Measurements from ENCODE around the gene PSMD3.

The PSMD3 gene

GRCh38 chr17:39960524-39961041 is 20.0 kb upstream of the PSMD3 start:
- DNase-seq (ENCODE audit: low read depth): no peak

GRCh38 chr17:39962642-39963220 is 17.9 kb upstream of the PSMD3 start, which contains the start of gene GSDMA:
GSDMA (plus strand) TSS chr17:39963004; CDS start chr17:39965688, 2,684 bp downstream.
- DNase-seq (ENCODE audit: low read depth): no peak

GRCh38 chr17:39963829-39964228 is 16.8 kb upstream of the PSMD3 start:
- no peak for DNase-seq (ENCODE audit: low read depth)

GRCh38 chr17:39965017-39965699 is 15.4 kb upstream of the PSMD3 start:
- no peak for DNase-seq (ENCODE audit: low read depth)

GRCh38 chr17:39966771-39967170 is 13.8 kb upstream of the PSMD3 start:
- DNase-seq (ENCODE audit: low read depth): no peak

GRCh38 chr17:39968761-39969160 is 11.8 kb upstream of the PSMD3 start:
- no peak for DNase-seq (ENCODE audit: low read depth)

- DNase-seq (ENCODE audit: low read depth): no peak
Observed at GRCh38 chr17:39969375-39969774, 11.2 kb upstream of the PSMD3 start.

GRCh38 chr17:39970157-39970692 is 10.4 kb upstream of the PSMD3 start:
- no peak for DNase-seq (ENCODE audit: low read depth)

GRCh38 chr17:39971076-39971603 is 9.5 kb upstream of the PSMD3 start:
- no peak for DNase-seq (ENCODE audit: low read depth)

- DNase-seq (ENCODE audit: low read depth): no peak
Observed at GRCh38 chr17:39972271-39972670, 8.3 kb upstream of the PSMD3 start.

- DNase-seq (ENCODE audit: low read depth): peak; percentile 74
Observed at GRCh38 chr17:39973496-39973895, 7.1 kb upstream of the PSMD3 start.

- no peak for DNase-seq (ENCODE audit: low read depth)
Observed at GRCh38 chr17:39974433-39974832, 6.2 kb upstream of the PSMD3 start.

- no peak for DNase-seq (ENCODE audit: low read depth)
Observed at GRCh38 chr17:39975801-39976200, 4.8 kb upstream of the PSMD3 start.

GRCh38 chr17:39979016-39979670 is 1.5 kb upstream of the PSMD3 start:
- DNase-seq (ENCODE audit: low read depth): peak; percentile 88

GRCh38 chr17:39979893-39980350 is 685 bp upstream of the PSMD3 start:
- DNase-seq (ENCODE audit: low read depth): peak; percentile 10

- DNase-seq (ENCODE audit: low read depth): no peak
Observed at GRCh38 chr17:39981207-39981741, 667 bp downstream of the PSMD3 start.

GRCh38 chr17:39981766-39982375 is 1.3 kb downstream of the PSMD3 start:
- no peak for DNase-seq (ENCODE audit: low read depth)

- no peak for DNase-seq (ENCODE audit: low read depth)
Observed at GRCh38 chr17:39988206-39988810, 7.7 kb downstream of the PSMD3 start.

GRCh38 chr17:39994448-39994847 is 13.8 kb downstream of the PSMD3 start:
- DNase-seq (ENCODE audit: low read depth): no peak

GRCh38 chr17:39995438-39995837 is 14.8 kb downstream of the PSMD3 start:
- DNase-seq (ENCODE audit: low read depth): no peak

GRCh38 chr17:39996162-39996561 is 15.6 kb downstream of the PSMD3 start:
- no peak for DNase-seq (ENCODE audit: low read depth)
